C4-2B (cell line): ENCODE data around the gene ASH1L.

Source experiments
- H3K27ac ChIP-seq: fragments of 450-650 bp; 2 replicates; pipeline ENCODE4 v1.5.1; 2017
- ZFX ChIP-seq: fragments of 450-650 bp; IDR thresholded peaks from 2 replicates; pipeline ENCODE4 v1.6.1; 2017
- TF ChIP-seq, protein P1 (sequence below): fragments of 450-650 bp; conservative IDR thresholded peaks from 2 replicates; pipeline ENCODE4 v1.5.1; 2017; ENCODE audit warnings: mild to moderate bottlenecking

ASH1L gene

DNA sequence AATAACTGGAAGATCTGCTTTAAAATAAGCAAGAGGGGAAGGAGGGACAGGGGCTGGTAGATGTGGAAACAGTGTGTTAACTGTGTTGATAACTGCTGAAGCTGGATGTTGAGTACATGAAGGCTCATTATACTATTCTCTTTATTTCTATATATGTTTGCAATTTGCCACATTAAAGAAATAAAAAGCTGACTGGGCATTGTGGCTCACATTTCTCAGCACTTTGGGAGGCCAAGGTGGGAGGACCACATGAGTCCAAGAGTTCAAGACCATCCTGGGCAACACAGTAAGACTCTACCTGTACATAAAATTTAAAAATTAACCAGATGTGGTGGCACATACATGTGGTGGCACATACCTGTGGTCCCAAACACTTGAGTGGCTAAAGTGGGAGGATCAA is 6.7 kb downstream of the ASH1L start:
- TF ChIP-seq, protein P1, sequence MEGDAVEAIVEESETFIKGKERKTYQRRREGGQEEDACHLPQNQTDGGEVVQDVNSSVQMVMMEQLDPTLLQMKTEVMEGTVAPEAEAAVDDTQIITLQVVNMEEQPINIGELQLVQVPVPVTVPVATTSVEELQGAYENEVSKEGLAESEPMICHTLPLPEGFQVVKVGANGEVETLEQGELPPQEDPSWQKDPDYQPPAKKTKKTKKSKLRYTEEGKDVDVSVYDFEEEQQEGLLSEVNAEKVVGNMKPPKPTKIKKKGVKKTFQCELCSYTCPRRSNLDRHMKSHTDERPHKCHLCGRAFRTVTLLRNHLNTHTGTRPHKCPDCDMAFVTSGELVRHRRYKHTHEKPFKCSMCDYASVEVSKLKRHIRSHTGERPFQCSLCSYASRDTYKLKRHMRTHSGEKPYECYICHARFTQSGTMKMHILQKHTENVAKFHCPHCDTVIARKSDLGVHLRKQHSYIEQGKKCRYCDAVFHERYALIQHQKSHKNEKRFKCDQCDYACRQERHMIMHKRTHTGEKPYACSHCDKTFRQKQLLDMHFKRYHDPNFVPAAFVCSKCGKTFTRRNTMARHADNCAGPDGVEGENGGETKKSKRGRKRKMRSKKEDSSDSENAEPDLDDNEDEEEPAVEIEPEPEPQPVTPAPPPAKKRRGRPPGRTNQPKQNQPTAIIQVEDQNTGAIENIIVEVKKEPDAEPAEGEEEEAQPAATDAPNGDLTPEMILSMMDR, result no peak
- TF ChIP-seq ZFX, result no peak
- no peak overlapping the region for H3K27ac ChIP-seq

DNA sequence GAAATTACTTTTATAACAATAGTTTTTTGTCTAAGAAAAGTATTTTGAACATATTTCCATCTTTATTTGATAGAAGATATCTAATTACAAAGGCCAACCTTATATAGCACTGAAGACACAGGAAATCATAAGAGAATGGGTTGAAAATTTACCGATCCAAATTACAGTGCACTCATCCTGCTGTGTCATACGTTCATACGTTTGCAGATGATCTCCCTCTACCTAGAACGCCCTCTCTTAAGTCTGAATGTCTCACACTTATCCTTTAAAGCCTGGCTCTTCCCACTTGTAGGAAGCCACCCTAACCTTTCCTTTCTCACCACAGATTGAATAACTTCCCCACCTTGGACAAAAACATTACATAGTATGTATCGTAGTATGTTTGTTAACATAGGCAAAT is 9.3 kb downstream of the ASH1L start:
- H3K27ac ChIP-seq, result no peak overlapping the region
- TF ChIP-seq, protein P1, result no peak
- TF ChIP-seq ZFX, result no peak

DNA sequence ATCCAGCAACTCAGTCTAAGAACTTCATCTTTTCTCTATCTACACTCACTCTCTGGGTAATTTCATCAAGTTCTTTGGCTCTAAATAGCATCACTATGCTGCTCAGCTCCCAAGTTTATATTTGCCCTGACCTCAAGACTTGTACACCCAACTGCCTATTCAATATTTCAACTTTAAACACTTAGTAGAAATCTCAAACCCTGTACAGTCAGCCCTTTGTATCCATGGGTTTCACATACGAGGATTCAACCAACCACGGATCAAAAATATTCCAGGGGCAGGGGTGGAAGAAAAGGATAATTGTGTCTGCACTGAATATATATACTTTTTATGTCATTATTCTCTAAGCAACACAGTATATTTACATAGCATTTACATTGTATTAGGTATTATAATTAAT is 13.9 kb downstream of the ASH1L start:
- H3K27ac ChIP-seq, result no peak overlapping the region
- TF ChIP-seq ZFX, result no peak
- TF ChIP-seq, protein P1, result no peak

DNA sequence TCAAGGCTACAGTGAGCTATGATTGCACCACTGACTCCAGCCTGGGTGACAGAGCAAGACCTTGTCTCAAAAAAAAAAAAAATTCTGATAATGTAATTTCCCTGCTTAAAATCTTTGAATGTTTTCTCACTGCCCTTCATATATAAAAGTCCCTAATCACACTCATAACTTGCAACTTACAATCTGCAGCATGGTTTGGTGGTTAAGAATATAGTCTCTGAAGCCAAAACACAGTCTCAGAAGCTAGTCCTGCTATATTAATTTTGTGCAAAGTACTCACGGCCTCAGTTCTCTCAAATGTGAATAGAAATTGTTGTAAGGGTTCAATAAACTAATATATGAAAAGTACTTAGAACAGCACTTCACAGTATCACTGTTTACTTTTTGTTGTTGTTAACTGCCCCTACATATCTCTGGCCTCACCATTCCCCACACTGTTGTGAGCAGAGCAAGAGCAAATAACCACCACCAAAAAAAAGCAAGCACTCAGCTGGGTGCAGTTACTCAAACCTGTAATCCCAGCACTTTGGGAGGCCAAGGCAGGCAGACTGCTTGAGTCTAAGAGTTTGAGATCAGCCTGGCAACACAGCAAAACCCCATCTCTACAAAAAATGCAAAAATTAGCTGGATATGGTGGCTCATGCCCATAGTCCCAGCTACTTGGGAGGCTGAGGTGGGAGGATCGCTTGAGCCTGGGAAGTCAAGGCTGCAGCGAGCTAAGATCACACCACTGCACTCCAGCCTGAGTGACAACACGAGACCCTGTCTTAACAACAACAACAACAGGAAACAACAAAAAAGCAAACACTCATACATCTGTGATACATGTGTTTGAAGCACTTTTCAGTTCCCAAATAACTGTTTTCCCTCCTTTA is 22.4 kb downstream of the ASH1L start:
- no peak overlapping the region for H3K27ac ChIP-seq
- no peak for TF ChIP-seq ZFX
- TF ChIP-seq, protein P1, result no peak

DNA sequence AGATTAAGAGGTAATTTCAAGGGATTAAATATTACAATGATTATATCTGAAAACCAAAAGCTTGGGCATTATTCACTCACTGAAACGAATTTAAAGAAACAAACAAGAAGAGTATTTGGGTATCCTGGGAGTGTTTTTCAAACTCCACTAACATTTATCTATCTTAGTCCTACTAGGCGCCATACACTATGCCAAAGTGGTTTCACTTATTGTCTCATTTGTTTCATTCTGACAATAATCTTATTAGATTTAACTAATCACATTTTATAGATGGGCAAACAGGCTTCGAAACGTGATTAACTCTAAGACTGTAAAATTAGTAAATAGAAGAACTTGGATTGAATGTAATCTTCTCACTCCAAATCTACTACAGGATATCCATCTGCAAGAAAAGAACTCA is 25.4 kb downstream of the ASH1L start:
- TF ChIP-seq ZFX, result no peak
- TF ChIP-seq, protein P1, result no peak

DNA sequence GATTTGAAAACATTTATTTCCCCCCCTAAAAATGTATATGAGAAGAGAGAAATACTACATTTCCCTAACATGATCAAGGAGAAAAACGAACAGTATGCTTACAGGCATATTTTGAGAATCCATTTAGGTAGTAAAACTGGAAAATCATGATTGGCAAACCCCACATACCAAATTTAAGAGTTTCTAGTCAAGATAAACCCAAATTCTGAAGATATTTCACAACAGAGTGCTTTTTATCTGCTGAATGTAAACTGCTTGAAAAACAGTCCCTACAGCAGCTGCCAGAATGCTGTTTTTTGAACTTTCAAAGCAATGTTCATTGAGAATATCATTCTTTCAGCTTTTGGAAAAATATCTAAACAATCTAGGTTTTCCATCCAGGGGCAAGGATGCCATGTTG is 31.0 kb downstream of the ASH1L start:
- TF ChIP-seq, protein P1, result no peak
- TF ChIP-seq ZFX, result no peak
- H3K27ac ChIP-seq, result no peak overlapping the region

More for the DNA sequence above, 25.4 kb downstream of the ASH1L start:
- no peak overlapping the region for H3K27ac ChIP-seq

DNA sequence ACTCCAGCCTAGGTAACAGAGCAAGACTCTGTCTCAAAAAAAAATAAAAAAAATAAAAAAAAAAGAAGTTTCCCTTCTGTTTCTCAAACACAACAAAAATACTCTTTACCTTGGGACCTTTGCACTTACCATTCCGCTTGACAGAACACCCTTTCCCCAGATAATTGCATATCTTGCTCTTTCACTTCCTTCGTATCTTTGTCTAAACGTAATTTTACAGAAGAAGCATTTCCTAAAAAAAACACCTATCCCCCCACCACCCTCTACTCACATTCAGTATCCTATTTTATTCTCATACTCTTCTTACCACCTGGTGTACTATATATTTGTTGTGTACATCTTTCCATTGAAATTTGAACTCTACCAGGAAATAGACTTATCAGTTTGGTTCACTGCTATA is 32.7 kb downstream of the ASH1L start:
- no peak overlapping the region for H3K27ac ChIP-seq
- TF ChIP-seq, protein P1, result no peak
- TF ChIP-seq ZFX, result no peak
